Hematopoietic multipotent progenitor cell treated with erythropoietin and hydrocortisone succinate and interleukin-3 and kit ligand, for 4 days (in vitro differentiated cells): ENCODE data around the gene SEMA4F.
A peak's percentile ranks its signal among the peaks of the same experiment; 100 is the strongest.

Experiments used
- DNase-seq: peaks from one replicate; pipeline ENCODE4 v3.0.0-alpha.2; 2015

SEMA4F gene

DNA sequence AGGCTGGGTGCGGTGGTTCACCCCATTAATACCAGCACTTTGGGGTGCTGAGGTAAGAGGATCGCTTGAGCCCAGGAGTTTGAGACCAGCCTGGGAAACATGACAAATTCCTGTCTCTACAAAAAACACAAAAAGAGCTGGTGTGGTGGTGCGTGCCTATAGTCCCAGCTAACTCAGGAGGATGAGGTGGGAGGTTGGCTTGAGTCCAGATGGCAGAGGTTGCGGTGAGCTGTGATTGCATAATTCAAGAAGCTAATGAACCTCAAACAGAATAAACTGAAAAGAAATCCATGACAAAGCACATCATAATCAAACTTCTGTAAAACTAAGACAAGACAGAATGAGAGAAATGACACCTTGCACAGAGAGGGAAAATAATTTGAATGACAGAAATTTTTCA lies 54.8 kb downstream of the SEMA4F start:
- peak; percentile 68 for DNase-seq

- no peak for DNase-seq
These were observed 58.4 kb downstream of the SEMA4F start for GRCh38 chr2:74712223-74713053.

- no peak for DNase-seq
These were observed 60.6 kb downstream of the SEMA4F start for GRCh38 chr2:74714691-74715080.

GRCh38 chr2:74715081-74715791 lies 61.2 kb downstream of the SEMA4F start:
- DNase-seq = peak; percentile 90

GRCh38 chr2:74715880-74716279 lies 61.8 kb downstream of the SEMA4F start:
- DNase-seq = no peak

DNA sequence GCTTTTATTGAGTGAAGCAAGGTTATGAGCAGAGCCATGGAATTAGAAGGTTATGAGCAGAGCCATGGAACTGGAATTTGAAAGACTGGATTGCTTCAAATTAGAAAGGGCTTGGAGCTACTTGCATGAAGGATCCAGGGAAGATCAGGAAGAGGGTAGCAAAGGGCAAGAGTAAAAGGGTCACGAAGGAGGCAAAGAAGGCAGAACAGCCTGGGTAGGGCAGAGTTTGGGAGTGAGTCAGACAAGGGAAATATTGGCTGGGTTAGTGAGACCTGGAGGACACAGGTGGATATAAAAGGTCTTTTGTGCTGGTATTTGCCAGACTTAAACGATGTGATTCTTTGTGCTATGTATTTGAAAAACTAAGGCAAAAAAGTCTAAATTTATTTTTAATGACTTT lies 65.0 kb downstream of the SEMA4F start:
- no peak for DNase-seq

DNA sequence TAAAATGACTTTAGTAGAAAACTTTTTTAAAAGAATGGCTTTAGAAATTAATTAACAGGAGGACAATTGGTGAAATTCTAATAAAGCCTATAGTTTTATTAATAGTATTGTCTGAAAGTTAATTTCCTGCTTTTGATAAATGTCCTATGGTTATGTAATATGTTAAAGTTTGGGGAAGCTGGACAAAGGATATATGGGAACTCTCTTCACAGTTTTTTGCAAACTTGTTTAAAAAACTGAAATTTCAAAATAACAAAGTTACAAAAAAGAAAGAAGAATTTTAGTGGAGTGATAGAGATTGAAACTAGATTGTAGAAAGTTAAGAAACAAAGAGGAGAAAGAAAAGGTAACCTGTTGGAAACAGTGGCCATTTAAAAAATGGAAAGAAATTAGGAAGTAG lies 67.3 kb downstream of the SEMA4F start:
- DNase-seq = no peak

GRCh38 chr2:74724496-74724895 lies 70.4 kb downstream of the SEMA4F start:
- no peak for DNase-seq

GRCh38 chr2:74725287-74725686 lies 71.2 kb downstream of the SEMA4F start:
- no peak for DNase-seq

DNA sequence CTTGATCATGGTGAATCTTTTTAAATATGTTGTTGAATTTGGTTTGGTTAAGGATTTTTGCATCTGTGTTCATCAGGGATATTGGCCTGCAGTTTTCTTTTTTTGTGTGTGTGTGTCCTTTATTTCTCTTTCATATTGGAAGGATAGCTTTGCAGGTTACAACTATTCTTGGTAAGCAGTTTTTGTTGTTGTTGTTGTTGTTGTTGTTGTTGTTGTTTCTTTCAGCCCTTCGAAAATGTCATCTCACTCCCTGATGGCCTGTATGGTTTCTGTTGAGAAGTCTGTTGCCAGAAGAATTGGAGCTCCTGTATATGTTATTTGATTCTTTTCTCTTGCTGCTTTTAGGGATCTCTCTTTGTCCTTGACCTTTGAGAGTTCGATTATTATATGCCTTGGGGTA lies 74.8 kb downstream of the SEMA4F start:
- DNase-seq = no peak

- no peak for DNase-seq
These were observed 76.5 kb downstream of the SEMA4F start for GRCh38 chr2:74730530-74730929.
